Activated T-cell treated with anti-CD3 and anti-CD28 coated beads, Interleukin-2, amount 50 U/mL, for 48 hours (primary cell): ENCODE results near the gene APOA5.
"Not testable (repeated sequence)": the region's sequence is repeated elsewhere in the genome, so short reads cannot be mapped to it uniquely, and the experiment has no call there.

ENCODE experiments used
- DNase-seq, 2 experiments: peaks; one replicate each; pipeline ENCODE4 v3.0.0-alpha.2; 2020

Gene APOA5

GRCh38 chr11:116826751-116827431 lies 35.2 kb upstream of the APOA5 start:
- DNase-seq = no peak

GRCh38 chr11:116825854-116826750 lies 34.4 kb upstream of the APOA5 start:
- DNase-seq = no peak

GRCh38 chr11:116825434-116825833 lies 33.8 kb upstream of the APOA5 start:
- no peak for DNase-seq

GRCh38 chr11:116823031-116823843 lies 31.6 kb upstream of the APOA5 start, which contains the start of gene APOA4:
APOA4 (minus strand) TSS chr11:116823304; CDS start chr11:116823191, 113 bp downstream.
- DNase-seq = no peak

GRCh38 chr11:116822575-116822974 lies 30.9 kb upstream of the APOA5 start:
- DNase-seq = no peak

GRCh38 chr11:116821050-116821918 lies 29.6 kb upstream of the APOA5 start:
- no peak for DNase-seq

GRCh38 chr11:116819049-116819448 lies 27.4 kb upstream of the APOA5 start:
- no peak for DNase-seq

GRCh38 chr11:116814502-116814901 lies 22.8 kb upstream of the APOA5 start:
- no peak for DNase-seq

GRCh38 chr11:116813781-116814471 lies 22.2 kb upstream of the APOA5 start:
- no peak for DNase-seq

- DNase-seq = no peak
These were observed 21.5 kb upstream of the APOA5 start for GRCh38 chr11:116813170-116813569.

- no peak for DNase-seq
These were observed 20.4 kb upstream of the APOA5 start for GRCh38 chr11:116812109-116812508.

GRCh38 chr11:116811194-116811593 lies 19.5 kb upstream of the APOA5 start:
- DNase-seq = no peak

GRCh38 chr11:116808262-116809175 lies 16.8 kb upstream of the APOA5 start:
- no peak for DNase-seq

GRCh38 chr11:116807601-116808261 lies 16.1 kb upstream of the APOA5 start:
- no peak for DNase-seq

GRCh38 chr11:116804001-116804400 lies 12.3 kb upstream of the APOA5 start:
- no peak for DNase-seq

- DNase-seq = not testable (repeated sequence)
These were observed 10.0 kb upstream of the APOA5 start for GRCh38 chr11:116801662-116802061.

- no peak for DNase-seq
These were observed 8.9 kb upstream of the APOA5 start for GRCh38 chr11:116800610-116801009.

GRCh38 chr11:116798368-116798767 lies 6.7 kb upstream of the APOA5 start:
- no peak for DNase-seq

GRCh38 chr11:116797816-116798215 lies 6.1 kb upstream of the APOA5 start:
- no peak for DNase-seq

GRCh38 chr11:116796548-116796947 lies 4.9 kb upstream of the APOA5 start:
- DNase-seq = no peak
